ENCODE data around the gene NDUFS7.

DNA sequence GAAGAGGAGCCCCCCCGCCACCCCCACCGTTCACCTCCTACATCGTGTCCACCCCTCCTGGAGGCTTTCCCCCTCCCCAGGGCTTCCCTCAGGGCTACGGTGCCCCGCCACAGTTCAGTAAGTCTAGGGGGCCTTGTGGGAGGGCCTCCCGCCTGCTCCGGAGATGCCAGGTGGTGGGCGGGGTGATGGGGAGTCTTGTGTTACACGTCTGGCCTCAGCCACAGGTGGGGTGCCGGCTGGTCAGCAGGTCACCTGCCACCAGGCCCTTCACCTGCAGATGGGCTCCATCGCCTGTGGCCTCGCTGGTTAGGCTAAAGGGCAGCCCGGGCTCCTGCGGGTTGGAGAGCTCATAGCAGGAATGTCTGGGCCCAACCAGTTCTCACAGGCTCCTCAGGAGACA is 46.5 kb downstream of the NDUFS7 start:
- TF ChIP-seq EGR1 (conservative IDR thresholded peaks at IDR 0.05), result no peak
- TF ChIP-seq POLR2AphosphoS2 (IDR thresholded peaks at IDR 0.05; ENCODE audit: low read length), result no peak
- no peak for TF ChIP-seq HDAC2 (IDR thresholded peaks at IDR 0.05)
- no peak for TF ChIP-seq CHD2 (IDR thresholded peaks at IDR 0.05; ENCODE audit: low read depth, low read length)
- no peak for TF ChIP-seq POLR2AphosphoS5 (IDR thresholded peaks at IDR 0.05; ENCODE audit: control insufficient read depth, insufficient read depth, low read depth, low read length)
- TF ChIP-seq, protein P1, sequence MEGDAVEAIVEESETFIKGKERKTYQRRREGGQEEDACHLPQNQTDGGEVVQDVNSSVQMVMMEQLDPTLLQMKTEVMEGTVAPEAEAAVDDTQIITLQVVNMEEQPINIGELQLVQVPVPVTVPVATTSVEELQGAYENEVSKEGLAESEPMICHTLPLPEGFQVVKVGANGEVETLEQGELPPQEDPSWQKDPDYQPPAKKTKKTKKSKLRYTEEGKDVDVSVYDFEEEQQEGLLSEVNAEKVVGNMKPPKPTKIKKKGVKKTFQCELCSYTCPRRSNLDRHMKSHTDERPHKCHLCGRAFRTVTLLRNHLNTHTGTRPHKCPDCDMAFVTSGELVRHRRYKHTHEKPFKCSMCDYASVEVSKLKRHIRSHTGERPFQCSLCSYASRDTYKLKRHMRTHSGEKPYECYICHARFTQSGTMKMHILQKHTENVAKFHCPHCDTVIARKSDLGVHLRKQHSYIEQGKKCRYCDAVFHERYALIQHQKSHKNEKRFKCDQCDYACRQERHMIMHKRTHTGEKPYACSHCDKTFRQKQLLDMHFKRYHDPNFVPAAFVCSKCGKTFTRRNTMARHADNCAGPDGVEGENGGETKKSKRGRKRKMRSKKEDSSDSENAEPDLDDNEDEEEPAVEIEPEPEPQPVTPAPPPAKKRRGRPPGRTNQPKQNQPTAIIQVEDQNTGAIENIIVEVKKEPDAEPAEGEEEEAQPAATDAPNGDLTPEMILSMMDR (IDR thresholded peaks at IDR 0.05 in 2 of 3, conservative IDR thresholded peaks at IDR 0.05 in 1 of 3; ENCODE audit: insufficient read depth in 2 of 3, low read depth in 1 of 3, low read length in 3 of 3), result no peak
- TF ChIP-seq POLR2A (conservative IDR thresholded peaks at IDR 0.05), result no peak
- TF ChIP-seq, protein P2, sequence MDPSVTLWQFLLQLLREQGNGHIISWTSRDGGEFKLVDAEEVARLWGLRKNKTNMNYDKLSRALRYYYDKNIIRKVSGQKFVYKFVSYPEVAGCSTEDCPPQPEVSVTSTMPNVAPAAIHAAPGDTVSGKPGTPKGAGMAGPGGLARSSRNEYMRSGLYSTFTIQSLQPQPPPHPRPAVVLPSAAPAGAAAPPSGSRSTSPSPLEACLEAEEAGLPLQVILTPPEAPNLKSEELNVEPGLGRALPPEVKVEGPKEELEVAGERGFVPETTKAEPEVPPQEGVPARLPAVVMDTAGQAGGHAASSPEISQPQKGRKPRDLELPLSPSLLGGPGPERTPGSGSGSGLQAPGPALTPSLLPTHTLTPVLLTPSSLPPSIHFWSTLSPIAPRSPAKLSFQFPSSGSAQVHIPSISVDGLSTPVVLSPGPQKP (CRISPR knock-in tag; IDR thresholded peaks at IDR 0.05), result no peak
